HCT116 (cell line): ENCODE results near the gene COL5A1. TPM values are rescaled to one million over a fixed set of nuclear protein-coding genes. Genes with fewer than 3 reads are reported as not detected.

Experiments used
- ATAC-seq: fragments of 200-7000 bp; cut with Tn5 transposase; 2 replicates; pipeline ENCODE4 v1.9.1; 2020; ENCODE audit warnings: mild to moderate bottlenecking, moderate library complexity
- BruUV-seq: library from RNA; stranded (reverse); fragments of 400-500 nt; replicated peaks from 2 replicates; lab custom pipeline; 2021; lab: Mats Ljungman, UMichigan
- CTCF ChIA-PET: fragments of 300-600 bp; sonication (Branson Sonifier 250); formaldehyde crosslinking; loops from one replicate; lab custom pipeline; 2021; ENCODE audit warnings: antibody characterized with exemption; lab: Charles Lee
- POLR2A ChIA-PET: fragments of 300-600, 350-600 bp; sonication (Branson Sonifier 250); formaldehyde crosslinking; loops from one replicate; lab custom pipeline; 2021; ENCODE audit warnings: antibody characterized with exemption; lab: Charles Lee
- RAD21 ChIA-PET, 2 experiments: fragments of 300-600 bp; sonication (Branson Sonifier 250); formaldehyde crosslinking; loops; one replicate each; lab custom pipeline; 2023; ENCODE audit warnings: low total read pairs in 2 of 2; ENCODE audit not compliant: uncharacterized antibody in 2 of 2, unreplicated experiment in 2 of 2, low non-redundant PET in 1 of 2; lab: Charles Lee
- DNase-seq: peaks from one replicate; pipeline ENCODE4 v3.0.0-alpha.2; 2010; ENCODE audit warnings: low read depth, low spot score
- H2AFZ ChIP-seq: fragments of 200-600 bp; shearing (Covaris generic), sonication (generic); 2 replicates; pipeline ENCODE4 v1.6.1; 2017; ENCODE audit warnings: low read depth, mixed run types, mixed read lengths, antibody characterized with exemption, low read length; ENCODE audit not compliant: poor library complexity, severe bottlenecking
- H3K27ac ChIP-seq: 2 replicates; pipeline ENCODE4 v1.5.1; 2012; ENCODE audit warnings: low read depth, low read length
- H3K27me3 ChIP-seq: fragments of 200-600 bp; sonication (generic); 2 replicates; pipeline ENCODE4 v1.6.1; 2016; ENCODE audit warnings: mixed run types, low read length, mixed read lengths; ENCODE audit not compliant: insufficient read depth
- H3K36me3 ChIP-seq, 2 experiments: fragments of 200-500 bp in 1 of 2; fragments of 200-600 bp in 1 of 2; sonication (Bioruptor generic) in 1 of 2; sonication (generic) in 1 of 2; 2 replicates each; pipeline versions ENCODE4 v1.5.1 to v1.6.1; 2014 to 2016; ENCODE audit warnings: low read length in 2 of 2, inconsistent platforms in 1 of 2, mixed read lengths in 1 of 2, mixed run types in 1 of 2; ENCODE audit not compliant: insufficient read depth in 2 of 2, control insufficient read depth in 1 of 2
- H3K4me1 ChIP-seq, 2 experiments: fragments of 200-600 bp in 1 of 2; sonication (generic) in 1 of 2; 2 replicates each; pipeline versions ENCODE4 v1.5.1 to v1.6.1; 2012 to 2017; ENCODE audit warnings: low read length in 2 of 2, inconsistent platforms in 1 of 2, mild to moderate bottlenecking in 1 of 2, mixed read lengths in 1 of 2, mixed run types in 1 of 2, moderate library complexity in 1 of 2; ENCODE audit not compliant: insufficient read depth in 2 of 2, control insufficient read depth in 1 of 2
- H3K4me2 ChIP-seq: fragments of 200-600 bp; sonication (generic); 2 replicates; pipeline ENCODE4 v1.6.1; 2017; ENCODE audit warnings: mixed run types, low read length, mixed read lengths
- H3K4me3 ChIP-seq, 2 experiments: fragments of 200-600 bp in 1 of 2; sonication (generic) in 1 of 2; replicated peaks in 1 of 2; 2 replicates each; pipeline ENCODE4 v1.5.1; 2011 to 2016; ENCODE audit warnings: low read length in 2 of 2, control low read depth in 1 of 2, low read depth in 1 of 2, mild to moderate bottlenecking in 1 of 2, mixed read lengths in 1 of 2, mixed run types in 1 of 2
- H3K79me2 ChIP-seq: fragments of 200-600 bp; sonication (generic); 2 replicates; pipeline ENCODE4 v1.6.1; 2017; ENCODE audit warnings: mild to moderate bottlenecking, mixed run types, low read length, moderate library complexity, mixed read lengths; ENCODE audit not compliant: insufficient read depth
- H3K9ac ChIP-seq: fragments of 200-600 bp; sonication (generic); 2 replicates; pipeline ENCODE4 v1.6.1; 2016; ENCODE audit warnings: low read length, mixed read lengths
- H3K9me2 ChIP-seq: fragments of 200-600 bp; sonication (generic), shearing (Covaris generic); 2 replicates; pipeline ENCODE4 v1.6.1; 2017; ENCODE audit warnings: mixed run types, mild to moderate bottlenecking, moderate library complexity; ENCODE audit not compliant: insufficient read depth
- H3K9me3 ChIP-seq, 2 experiments: fragments of 200-500 bp in 1 of 2; fragments of 200-600 bp in 1 of 2; sonication (Bioruptor generic) in 1 of 2; sonication (generic) in 1 of 2; 2 replicates each; pipeline ENCODE4 v1.6.1; 2014 to 2017; ENCODE audit warnings: low read length in 2 of 2, mixed read lengths in 2 of 2, inconsistent platforms in 1 of 2, low read depth in 1 of 2, mild to moderate bottlenecking in 1 of 2, mixed run types in 1 of 2, moderate library complexity in 1 of 2; ENCODE audit not compliant: control insufficient read depth in 1 of 2, insufficient read depth in 1 of 2
- H4K20me1 ChIP-seq: fragments of 200-600 bp; sonication (generic), shearing (Covaris generic); 2 replicates; pipeline ENCODE4 v1.6.1; 2017; ENCODE audit warnings: mixed run types, mild to moderate bottlenecking, moderate library complexity; ENCODE audit not compliant: insufficient read depth
- CEBPB ChIP-seq: IDR thresholded peaks from 2 replicates; pipeline ENCODE4 v1.6.1; 2012; ENCODE audit warnings: low read depth
- ELF1 ChIP-seq: IDR thresholded peaks from 2 replicates; pipeline ENCODE4 v1.6.1; 2012; ENCODE audit warnings: low read depth, borderline replicate concordance
- EZH2 ChIP-seq: fragments of 200-600 bp; sonication (generic); IDR thresholded peaks from 2 replicates; pipeline ENCODE4 v1.6.1; 2017; ENCODE audit warnings: antibody characterized with exemption, mixed run types
- FOSL1 ChIP-seq: IDR thresholded peaks from 2 replicates; pipeline ENCODE4 v1.6.1; 2012; ENCODE audit warnings: low read depth
- JUND ChIP-seq: IDR thresholded peaks from 2 replicates; pipeline ENCODE4 v1.6.1; 2012
- MAX ChIP-seq: IDR thresholded peaks from 2 replicates; pipeline ENCODE4 v1.6.1; 2012
- POLR2A ChIP-seq: IDR thresholded peaks from 2 replicates; pipeline ENCODE4 v1.7.0; 2011; ENCODE audit warnings: borderline replicate concordance; ENCODE audit not compliant: insufficient read depth, insufficient read length; ENCODE audit errors: extremely low read depth
- REST ChIP-seq: IDR thresholded peaks from 2 replicates; pipeline ENCODE4 v1.6.1; 2012; ENCODE audit warnings: low read depth
- SRF ChIP-seq: IDR thresholded peaks from 2 replicates; pipeline ENCODE4 v1.6.1; 2012; ENCODE audit warnings: low read depth
- TCF7L2 ChIP-seq: IDR thresholded peaks from 2 replicates; pipeline ENCODE4 v1.7.0; 2011; ENCODE audit warnings: borderline replicate concordance, inconsistent platforms; ENCODE audit not compliant: insufficient read depth, insufficient read length; ENCODE audit errors: extremely low read depth
- ZFX ChIP-seq: fragments of 450-650 bp; IDR thresholded peaks from 2 replicates; pipeline ENCODE4 v1.6.1; 2017
- ZNF274 ChIP-seq: fragments of 200-500 bp; sonication (Bioruptor generic); IDR thresholded peaks from 2 replicates; pipeline ENCODE4 v1.6.1; 2014; ENCODE audit warnings: mild to moderate bottlenecking, low read depth, low read length, inconsistent platforms
- intact Hi-C: fragments of 100-400 bp; cut with micrococcal nuclease; formaldehyde crosslinking; loops from 2 replicates; pipeline ENCODE4 v1.10.0; 2022
- total RNA-seq: library from RNA; stranded (reverse); gene quantifications from one replicate; pipeline ENCODE4 v1.2.1, GENCODE V29; 2021; ENCODE audit not compliant: unreplicated experiment

Gene COL5A1
- total RNA-seq, 1 experiment from 2014 or later: 0.30 TPM

GRCh38 chr9:134811673-134812342, 170.2 kb downstream of the COL5A1 start:
- H3K9me3 ChIP-seq: no peaks in the 10 kb centered on the region
- no peaks in the 10 kb centered on the region for H3K79me2 ChIP-seq
- CTCF ChIA-PET: no interaction called here
- H4K20me1 ChIP-seq: no peaks in the 10 kb centered on the region
- H2AFZ ChIP-seq: no peak overlapping the region
- H3K27ac ChIP-seq: no peak overlapping the region
- no peaks in the 10 kb centered on the region for H3K9me2 ChIP-seq
- no peak overlapping the region for H3K9ac ChIP-seq
- intact Hi-C loops: no loop called here
- RAD21 ChIA-PET: no interaction called here
- DNase-seq (no peak), ATAC-seq (no peak)
- H3K4me1 ChIP-seq: no peaks in the 10 kb centered on the region; a peak in 1 of 4 replicates
- no peak for TF ChIP-seq JUND
- H3K27me3 ChIP-seq: peaks cover 12% of the 10 kb centered on the region
- POLR2A ChIA-PET: no interaction called here
- no peaks in the 10 kb centered on the region for H3K36me3 ChIP-seq
- no peak overlapping the region for H3K4me3 ChIP-seq
- BruUV-seq: no TSS peak
- H3K4me2 ChIP-seq: no peak overlapping the region

- no peak for DNase-seq
- Histone ChIP-seq H3K4me2 (no peak overlapping the region), H2AFZ (no peak overlapping the region), H3K9me2 (no peaks in the 10 kb centered on the region), H4K20me1 (no peaks in the 10 kb centered on the region), H3K79me2 (no peaks in the 10 kb centered on the region), H3K27me3 (peaks cover 9% of the 10 kb centered on the region; the same call in 1 of the 2 replicates), H3K9me3 (no peaks in the 10 kb centered on the region), H3K36me3 (no peaks in the 10 kb centered on the region), H3K4me3 (no peak overlapping the region), H3K9ac (no peak overlapping the region), H3K4me1 (no peaks in the 10 kb centered on the region; a peak in 1 of 4 replicates), H3K27ac (no peak overlapping the region)
- intact Hi-C loops: no loop called here
- no TSS peak for BruUV-seq
- no peak for ATAC-seq
- ChIA-PET RAD21 (no interaction called here), POLR2A (no interaction called here), CTCF (no interaction called here)
- no peak for TF ChIP-seq ZNF274
- TF ChIP-seq EZH2: no peak
- TF ChIP-seq SRF: no peak
- no peak for TF ChIP-seq REST
- no peak for TF ChIP-seq ZFX
- no peak for TF ChIP-seq POLR2A
- TF ChIP-seq FOSL1: no peak
- TF ChIP-seq CEBPB: no peak
- TF ChIP-seq MAX: no peak
- TF ChIP-seq TCF7L2: no peak
- TF ChIP-seq ELF1: no peak
Measured at GRCh38 chr9:134812343-134812673, 170.7 kb downstream of the COL5A1 start.
